Gastrocnemius medialis (tissue), 4 donors: Measurements from ENCODE around the gene INF2.

Source experiments
- POLR2A ChIP-seq, 2 donors: fragments of 450-650 bp; IDR thresholded peaks; one replicate each; pipeline ENCODE4 v1.6.1; 2017; ENCODE audit warnings: antibody characterized with exemption in 2 of 2, mild to moderate bottlenecking in 2 of 2, moderate library complexity in 2 of 2
- TF ChIP-seq, protein P1 (sequence below), 5 experiments: fragments of 450-650 bp in 3 of 5; fragments of 200-600 bp in 2 of 5; sonication (generic) in 2 of 5; IDR thresholded peaks in 4 of 5; conservative IDR thresholded peaks in 1 of 5; 1 replicate in 4 of 5; 2 replicates in 1 of 5; pipeline ENCODE4 v1.5.1; 2016 to 2019; ENCODE audit warnings: antibody characterized with exemption in 5 of 5, mild to moderate bottlenecking in 3 of 5, moderate library complexity in 3 of 5

DNA sequence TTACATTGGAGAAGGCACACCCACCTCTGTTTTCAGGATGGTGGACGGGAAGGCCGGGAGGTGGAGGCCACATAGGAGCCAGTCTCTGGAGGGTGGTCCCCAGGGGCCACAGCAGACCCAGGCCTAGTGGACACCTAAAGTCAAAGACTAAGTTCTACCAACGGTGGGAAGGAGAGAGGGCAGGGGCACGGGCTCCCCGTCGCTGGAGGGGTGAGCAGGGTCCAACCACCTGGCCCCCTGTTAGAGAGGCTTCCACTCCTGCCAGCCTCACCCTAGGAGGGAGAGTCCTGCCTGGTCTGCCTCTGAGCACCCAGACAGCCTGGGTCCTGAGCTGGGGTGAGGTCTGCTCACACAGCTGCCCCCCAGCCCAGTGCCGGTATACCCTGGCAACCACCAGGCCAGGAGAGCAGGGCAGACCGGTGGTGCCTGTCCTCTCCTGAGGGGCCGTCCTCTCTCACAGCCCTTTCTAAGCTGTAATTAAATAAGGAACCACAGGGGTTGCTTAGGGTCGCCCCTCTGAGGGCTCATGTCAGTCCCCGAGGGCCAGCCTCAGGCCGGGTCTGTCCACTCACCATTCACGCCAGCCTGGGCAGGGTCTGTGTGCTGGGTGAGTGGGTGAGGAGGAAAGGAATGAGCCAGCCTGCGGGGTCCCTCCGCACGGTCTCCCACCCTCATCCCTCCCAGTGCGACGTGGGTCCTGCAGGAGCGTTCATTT, 2.3 kb downstream of the INF2 start:
- TF ChIP-seq, protein P1, sequence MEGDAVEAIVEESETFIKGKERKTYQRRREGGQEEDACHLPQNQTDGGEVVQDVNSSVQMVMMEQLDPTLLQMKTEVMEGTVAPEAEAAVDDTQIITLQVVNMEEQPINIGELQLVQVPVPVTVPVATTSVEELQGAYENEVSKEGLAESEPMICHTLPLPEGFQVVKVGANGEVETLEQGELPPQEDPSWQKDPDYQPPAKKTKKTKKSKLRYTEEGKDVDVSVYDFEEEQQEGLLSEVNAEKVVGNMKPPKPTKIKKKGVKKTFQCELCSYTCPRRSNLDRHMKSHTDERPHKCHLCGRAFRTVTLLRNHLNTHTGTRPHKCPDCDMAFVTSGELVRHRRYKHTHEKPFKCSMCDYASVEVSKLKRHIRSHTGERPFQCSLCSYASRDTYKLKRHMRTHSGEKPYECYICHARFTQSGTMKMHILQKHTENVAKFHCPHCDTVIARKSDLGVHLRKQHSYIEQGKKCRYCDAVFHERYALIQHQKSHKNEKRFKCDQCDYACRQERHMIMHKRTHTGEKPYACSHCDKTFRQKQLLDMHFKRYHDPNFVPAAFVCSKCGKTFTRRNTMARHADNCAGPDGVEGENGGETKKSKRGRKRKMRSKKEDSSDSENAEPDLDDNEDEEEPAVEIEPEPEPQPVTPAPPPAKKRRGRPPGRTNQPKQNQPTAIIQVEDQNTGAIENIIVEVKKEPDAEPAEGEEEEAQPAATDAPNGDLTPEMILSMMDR (IDR thresholded peaks at IDR 0.05 in 4 of 5, conservative IDR thresholded peaks at IDR 0.05 in 1 of 5): no peak
- TF ChIP-seq POLR2A (IDR thresholded peaks at IDR 0.05): no peak
